MM.1S (cell line): Measurements from ENCODE around the gene LHFPL2.

Experiments used
- DNase-seq: peaks from one replicate; pipeline ENCODE4 v3.0.0-alpha.2; 2015
- H2AFZ ChIP-seq: fragments of 300-600 bp; sonication (generic); 2 replicates; pipeline ENCODE4 v1.6.0; 2016; ENCODE audit warnings: antibody characterized with exemption, low read length
- H3F3A ChIP-seq: fragments of 300-600 bp; sonication (generic); 2 replicates; pipeline ENCODE4 v1.6.1; 2016; ENCODE audit warnings: mild to moderate bottlenecking, antibody characterized with exemption, low read length, moderate library complexity, mixed read lengths; ENCODE audit not compliant: insufficient read depth
- H3K27ac ChIP-seq: fragments of 300-600 bp; sonication (generic); 2 replicates; pipeline ENCODE4 v1.5.1; 2016; ENCODE audit warnings: mild to moderate bottlenecking, low read length
- H3K27me3 ChIP-seq: fragments of 300-600 bp; sonication (generic); replicated peaks from 2 replicates; pipeline ENCODE4 v1.6.0; 2016; ENCODE audit warnings: low read length; ENCODE audit not compliant: insufficient read depth
- H3K36me3 ChIP-seq: fragments of 300-600 bp; sonication (generic); replicated peaks from 2 replicates; pipeline ENCODE4 v1.6.1; 2016; ENCODE audit warnings: mild to moderate bottlenecking, low read length, mixed read lengths; ENCODE audit not compliant: insufficient read depth
- H3K4me1 ChIP-seq: fragments of 300-600 bp; sonication (generic); 2 replicates; pipeline ENCODE4 v1.6.1; 2016; ENCODE audit warnings: low read length, mixed read lengths
- H3K4me2 ChIP-seq: fragments of 300-600 bp; sonication (generic); 2 replicates; pipeline ENCODE4 v1.6.0; 2016; ENCODE audit warnings: low read depth, low read length
- H3K4me3 ChIP-seq: fragments of 300-600 bp; sonication (generic); 2 replicates; pipeline ENCODE4 v1.5.1; 2016; ENCODE audit warnings: low read length, mixed read lengths
- H3K79me2 ChIP-seq: fragments of 300-600 bp; sonication (generic); 2 replicates; pipeline ENCODE4 v1.6.1; 2016; ENCODE audit warnings: mixed run types, low read length, mixed read lengths
- H3K9ac ChIP-seq: fragments of 300-600 bp; sonication (generic); 2 replicates; pipeline ENCODE4 v1.6.1; 2016; ENCODE audit warnings: low read length, mixed read lengths
- H3K9me2 ChIP-seq: fragments of 300-600 bp; sonication (generic); replicated peaks from 2 replicates; pipeline ENCODE4 v1.6.1; 2016; ENCODE audit warnings: mild to moderate bottlenecking, low read length, mixed read lengths; ENCODE audit not compliant: insufficient read depth
- H3K9me3 ChIP-seq: fragments of 300-600 bp; sonication (generic); replicated peaks from 2 replicates; pipeline ENCODE4 v1.6.1; 2016; ENCODE audit warnings: mild to moderate bottlenecking, low read length, mixed read lengths; ENCODE audit not compliant: insufficient read depth
- H4K20me1 ChIP-seq: fragments of 300-600 bp; sonication (generic); 2 replicates; pipeline ENCODE4 v1.6.1; 2016; ENCODE audit warnings: mild to moderate bottlenecking, low read length, moderate library complexity, mixed read lengths; ENCODE audit not compliant: insufficient read depth
- EZH2 ChIP-seq: fragments of 300-600 bp; sonication (generic); optimal IDR thresholded peaks from 2 replicates; pipeline ENCODE3; 2017; ENCODE audit warnings: low read depth, mild to moderate bottlenecking, antibody characterized with exemption, low read length, mixed read lengths
- EZH2phosphoT487 ChIP-seq: fragments of 300-600 bp; sonication (generic); IDR thresholded peaks from 2 replicates; pipeline ENCODE4 v1.6.1; 2018; ENCODE audit warnings: antibody characterized with exemption, low read length
- TF ChIP-seq, protein P1 (sequence below): fragments of 300-600 bp; sonication (generic); IDR thresholded peaks from 2 replicates; pipeline ENCODE4 v1.5.1; 2016; ENCODE audit warnings: antibody characterized with exemption, low read length, mixed read lengths

The LHFPL2 gene

DNA sequence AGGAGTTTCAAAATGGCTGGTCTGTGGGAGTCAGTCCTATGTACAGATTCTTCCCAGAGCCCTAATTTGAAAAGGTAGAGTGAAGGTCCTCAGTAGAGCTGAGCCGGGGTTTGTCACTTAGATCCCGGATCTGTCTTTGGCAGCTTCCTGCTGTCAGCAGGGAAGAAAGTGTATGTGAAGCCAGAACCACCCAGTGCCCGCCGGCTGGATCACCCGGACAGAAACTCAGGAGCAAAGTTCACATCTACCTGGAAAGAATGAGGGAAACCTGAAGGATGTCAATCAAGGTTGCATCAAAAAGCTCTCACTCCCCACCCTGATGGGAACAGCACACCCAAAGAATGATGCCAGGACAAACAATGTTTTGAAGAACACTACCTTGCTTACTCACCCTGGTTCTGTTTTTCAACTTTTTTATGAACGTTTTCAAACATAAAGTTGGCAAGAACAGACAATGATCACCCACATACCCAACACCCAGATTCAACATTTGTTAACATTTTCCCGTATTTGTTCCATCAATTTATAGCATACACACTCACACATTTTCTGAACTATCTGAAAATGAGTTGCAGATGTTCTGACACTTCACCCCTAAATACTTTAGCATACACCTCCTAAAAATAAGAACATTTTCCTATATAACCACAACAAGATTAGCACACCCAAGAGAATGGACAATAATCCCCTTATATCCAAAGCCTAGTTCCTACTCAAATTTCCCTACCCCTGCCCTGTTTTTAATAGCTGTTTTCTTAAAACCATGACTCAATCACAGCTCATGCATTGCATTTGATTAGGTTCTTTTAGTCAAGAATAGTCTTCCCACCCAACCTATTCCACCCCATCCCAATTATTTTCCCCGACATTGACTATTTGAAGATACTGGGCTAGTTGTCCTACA, 133.9 kb downstream of the LHFPL2 start:
- H3K79me2 ChIP-seq, result no peaks in the 10 kb centered on the region

DNA sequence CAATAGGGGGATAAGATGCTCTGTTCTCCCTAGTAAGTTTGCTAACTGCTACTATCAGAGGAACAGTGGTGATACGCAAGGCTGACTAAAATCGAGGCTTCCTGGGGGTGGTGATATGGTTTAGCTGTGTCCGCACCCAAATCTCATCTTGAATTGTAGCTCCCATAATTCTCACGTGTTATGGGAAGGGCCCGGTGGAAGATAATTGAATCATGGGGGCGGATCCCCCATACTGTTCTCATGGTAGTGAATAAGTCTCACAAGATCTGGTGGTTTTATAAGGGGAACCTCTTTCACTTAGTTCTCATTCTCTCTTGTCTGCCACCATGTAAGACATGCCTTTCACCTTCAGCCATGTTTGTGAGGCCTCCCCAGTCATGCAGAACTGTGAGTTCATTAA, 135.1 kb downstream of the LHFPL2 start:
- H3K79me2 ChIP-seq, result no peaks in the 10 kb centered on the region
- no peak overlapping the region for H3K9ac ChIP-seq
- H3K9me2 ChIP-seq, result no peaks in the 10 kb centered on the region
- H3K36me3 ChIP-seq, result no peaks in the 10 kb centered on the region
- H3K4me2 ChIP-seq, result no peak overlapping the region
- no peak overlapping the region for H3K4me3 ChIP-seq
- no peak for DNase-seq
- H2AFZ ChIP-seq, result no peak overlapping the region
- no peaks in the 10 kb centered on the region for H3K27me3 ChIP-seq
- H3K27ac ChIP-seq, result no peak overlapping the region
- no peaks in the 10 kb centered on the region for H3F3A ChIP-seq
- H3K4me1 ChIP-seq, result no peaks in the 10 kb centered on the region
- no peaks in the 10 kb centered on the region for H4K20me1 ChIP-seq
- TF ChIP-seq, protein P1, sequence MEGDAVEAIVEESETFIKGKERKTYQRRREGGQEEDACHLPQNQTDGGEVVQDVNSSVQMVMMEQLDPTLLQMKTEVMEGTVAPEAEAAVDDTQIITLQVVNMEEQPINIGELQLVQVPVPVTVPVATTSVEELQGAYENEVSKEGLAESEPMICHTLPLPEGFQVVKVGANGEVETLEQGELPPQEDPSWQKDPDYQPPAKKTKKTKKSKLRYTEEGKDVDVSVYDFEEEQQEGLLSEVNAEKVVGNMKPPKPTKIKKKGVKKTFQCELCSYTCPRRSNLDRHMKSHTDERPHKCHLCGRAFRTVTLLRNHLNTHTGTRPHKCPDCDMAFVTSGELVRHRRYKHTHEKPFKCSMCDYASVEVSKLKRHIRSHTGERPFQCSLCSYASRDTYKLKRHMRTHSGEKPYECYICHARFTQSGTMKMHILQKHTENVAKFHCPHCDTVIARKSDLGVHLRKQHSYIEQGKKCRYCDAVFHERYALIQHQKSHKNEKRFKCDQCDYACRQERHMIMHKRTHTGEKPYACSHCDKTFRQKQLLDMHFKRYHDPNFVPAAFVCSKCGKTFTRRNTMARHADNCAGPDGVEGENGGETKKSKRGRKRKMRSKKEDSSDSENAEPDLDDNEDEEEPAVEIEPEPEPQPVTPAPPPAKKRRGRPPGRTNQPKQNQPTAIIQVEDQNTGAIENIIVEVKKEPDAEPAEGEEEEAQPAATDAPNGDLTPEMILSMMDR, result no peak
- TF ChIP-seq EZH2 (no peak), EZH2phosphoT487 (no peak)
- H3K9me3 ChIP-seq, result no peaks in the 10 kb centered on the region

More for the DNA sequence above, 133.9 kb downstream of the LHFPL2 start:
- H3K4me3 ChIP-seq, result no peak overlapping the region
- no peak overlapping the region for H3K9ac ChIP-seq
- H3K27me3 ChIP-seq, result no peaks in the 10 kb centered on the region
- TF ChIP-seq EZH2phosphoT487 (no peak), EZH2 (no peak)
- TF ChIP-seq, protein P1, result no peak
- no peaks in the 10 kb centered on the region for H3K36me3 ChIP-seq
- H3K27ac ChIP-seq, result no peak overlapping the region
- H3K4me2 ChIP-seq, result no peak overlapping the region
- H3K4me1 ChIP-seq, result no peaks in the 10 kb centered on the region
- H2AFZ ChIP-seq, result no peak overlapping the region
- no peaks in the 10 kb centered on the region for H3K9me3 ChIP-seq
- H4K20me1 ChIP-seq, result no peaks in the 10 kb centered on the region
- H3F3A ChIP-seq, result no peaks in the 10 kb centered on the region
- H3K9me2 ChIP-seq, result no peaks in the 10 kb centered on the region
- DNase-seq, result no peak

DNA sequence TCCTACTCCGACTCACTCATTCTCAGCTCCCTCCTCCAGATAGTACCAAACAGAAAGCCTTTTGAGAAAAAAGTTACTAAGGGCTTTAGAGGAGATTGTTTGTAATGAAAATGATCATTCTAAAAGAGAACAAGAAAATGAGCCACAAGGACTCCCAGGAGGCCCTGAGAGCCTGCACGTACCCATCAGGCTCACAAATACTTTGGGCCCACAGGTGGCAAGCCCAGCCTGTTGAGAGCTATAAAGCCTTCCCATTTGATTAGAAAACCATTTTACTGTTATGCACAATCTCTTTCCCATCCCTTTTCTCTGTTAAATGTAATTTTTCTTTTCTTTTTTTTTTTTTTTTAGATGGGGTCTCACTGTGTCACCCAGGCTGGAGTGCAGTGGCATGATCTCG, 136.1 kb downstream of the LHFPL2 start:
- Histone ChIP-seq H3K9me3 (no peaks in the 10 kb centered on the region), H3K36me3 (no peaks in the 10 kb centered on the region), H3K27ac (no peak overlapping the region), H4K20me1 (no peaks in the 10 kb centered on the region), H3K9me2 (no peaks in the 10 kb centered on the region), H3K4me1 (no peaks in the 10 kb centered on the region), H3K9ac (no peak overlapping the region), H3F3A (no peaks in the 10 kb centered on the region), H3K4me2 (no peak overlapping the region), H3K4me3 (no peak overlapping the region), H2AFZ (no peak overlapping the region), H3K27me3 (no peaks in the 10 kb centered on the region), H3K79me2 (no peaks in the 10 kb centered on the region)
- TF ChIP-seq EZH2, result no peak
- DNase-seq, result no peak
